22Rv1 (cell line): Measurements from ENCODE around the gene OR2T8.

ENCODE experiments used
- CTCF ChIP-seq: fragments of 450-650 bp; IDR thresholded peaks from 2 replicates; pipeline ENCODE4 v1.5.1; 2017; ENCODE audit warnings: mild to moderate bottlenecking
- ZFX ChIP-seq: fragments of 450-650 bp; IDR thresholded peaks from 2 replicates; pipeline ENCODE4 v1.6.1; 2017; ENCODE audit warnings: antibody characterized with exemption, borderline replicate concordance

- TF ChIP-seq CTCF: no peak
- no peak for TF ChIP-seq ZFX
Observed at GRCh38 chr1:247923941-247924340, 3.9 kb downstream of the OR2T8 start.
